ENCODE measurements around the gene CBFA2T2. TPM values are rescaled to one million over a fixed set of nuclear protein-coding genes. Genes with fewer than 3 reads are reported as not detected.
"Not testable (repeated sequence)": the region's sequence is repeated elsewhere in the genome, so short reads cannot be mapped to it uniquely, and the experiment has no call there.

The CBFA2T2 gene
- total and polyA plus RNA-seq, 2 of the 4 experiments (the other 2 are of a cell fraction) = 3.8 to 6.2 TPM

DNA sequence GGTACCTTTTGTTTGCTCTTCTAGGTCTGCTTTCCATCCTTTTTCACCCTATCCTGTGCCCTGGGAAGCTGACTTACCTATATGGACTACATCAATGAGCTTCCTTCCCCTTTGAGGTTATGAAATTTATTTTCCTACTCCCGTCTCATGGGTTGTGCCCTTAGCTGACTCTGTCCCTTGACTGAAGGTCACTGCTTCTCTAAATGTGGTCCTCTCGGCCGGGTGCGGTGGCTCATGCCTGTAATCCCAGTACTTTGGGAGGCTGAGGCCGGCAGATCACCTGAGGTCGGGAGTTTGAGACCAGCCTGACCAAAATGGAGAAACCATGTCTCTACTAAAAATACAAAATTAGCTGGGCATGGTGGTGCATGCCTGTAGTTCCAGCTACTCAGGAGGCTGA is 6.9 kb downstream of the CBFA2T2 start:
- H4K20me1 ChIP-seq (ENCODE audit: insufficient read depth, low read length); CTCF ChIA-PET; H3K9me1 ChIP-seq (ENCODE audit: insufficient read depth, low read length); H2BK5ac ChIP-seq (ENCODE audit: low read depth, low read length, poor library complexity, severe bottlenecking); H4K91ac ChIP-seq (ENCODE audit: insufficient read depth, low read depth, low read length); POLR2A ChIA-PET (ENCODE audit: unreplicated experiment); H3K4me3 ChIP-seq (ENCODE audit: insufficient read depth, low read depth, low read length); H3K27me3 ChIP-seq (ENCODE audit: control insufficient read depth, insufficient read depth, low read length); H2AK5ac ChIP-seq (ENCODE audit: low read depth, low read length); H3K14ac ChIP-seq (replicated peaks; ENCODE audit: low read depth, low read length); H4K8ac ChIP-seq (ENCODE audit: low read depth in 2 of 2, low read length in 2 of 2); H2BK15ac ChIP-seq (ENCODE audit: low read depth, low read length); H3K36me3 ChIP-seq (ENCODE audit: control insufficient read depth, insufficient read depth, low read length); DNase-seq; intact Hi-C loops (cut with micrococcal nuclease); H3K56ac ChIP-seq (ENCODE audit: extremely low read depth, insufficient read depth, low read length); BruUV-seq (replicated peaks); H2BK120ac ChIP-seq (ENCODE audit: low read depth, low read length); H3K9me3 ChIP-seq (ENCODE audit: control insufficient read depth, insufficient read depth, low read length); H3K9ac ChIP-seq (ENCODE audit: low read depth, low read length); dilution Hi-C loops (cut with HindIII; ENCODE audit: low sequenced_read_pairs, unreplicated experiment); H3K23ac ChIP-seq (ENCODE audit: low read depth, low read length); in situ Hi-C loops (cut with MboI; ENCODE audit: low sequenced_read_pairs); H3K4ac ChIP-seq (ENCODE audit: low read depth, low read length); H2AFZ ChIP-seq (replicated peaks; ENCODE audit: low read length, poor library complexity); H2AK9ac ChIP-seq (replicated peaks; ENCODE audit: low read depth, low read length, poor library complexity); H3K4me1 ChIP-seq (ENCODE audit: control insufficient read depth, insufficient read depth, low read length); ATAC-seq (ENCODE audit: low read depth); H3K4me2 ChIP-seq (ENCODE audit: low read depth, low read length); H3K27ac ChIP-seq (ENCODE audit: insufficient read depth, low read length); H3K18ac ChIP-seq (ENCODE audit: low read depth, low read length); H4K5ac ChIP-seq (ENCODE audit: low read depth, low read length); H2BK20ac ChIP-seq (ENCODE audit: low read depth, low read length): not testable (repeated sequence)
- WGBS, 2 experiments (ENCODE audit: extremely low coverage in 2 of 2, insufficient read length in 1 of 2) = 100% methylated on average over 1 of the region's 6 CpGs; no CpG with 5 or more reads in 1 of the 2 experiments
- peaks cover 23 to 46% of the 10 kb centered on the region in 2 experiments for H3K79me1 ChIP-seq (ENCODE audit: low read depth in 1 of 2, low read length in 2 of 2)

All from IMR-90 (cell line).